ENCODE results near the gene DPP7. TPM values are rescaled to one million over a fixed set of nuclear protein-coding genes. Genes with fewer than 3 reads are reported as not detected.

Gene DPP7
- total and polyA plus RNA-seq, 10 of the 15 experiments (the other 5 are each of a cell fraction or from before 2014, with no cell fraction given) = 0.68 to 245 (median 106) TPM

DNA sequence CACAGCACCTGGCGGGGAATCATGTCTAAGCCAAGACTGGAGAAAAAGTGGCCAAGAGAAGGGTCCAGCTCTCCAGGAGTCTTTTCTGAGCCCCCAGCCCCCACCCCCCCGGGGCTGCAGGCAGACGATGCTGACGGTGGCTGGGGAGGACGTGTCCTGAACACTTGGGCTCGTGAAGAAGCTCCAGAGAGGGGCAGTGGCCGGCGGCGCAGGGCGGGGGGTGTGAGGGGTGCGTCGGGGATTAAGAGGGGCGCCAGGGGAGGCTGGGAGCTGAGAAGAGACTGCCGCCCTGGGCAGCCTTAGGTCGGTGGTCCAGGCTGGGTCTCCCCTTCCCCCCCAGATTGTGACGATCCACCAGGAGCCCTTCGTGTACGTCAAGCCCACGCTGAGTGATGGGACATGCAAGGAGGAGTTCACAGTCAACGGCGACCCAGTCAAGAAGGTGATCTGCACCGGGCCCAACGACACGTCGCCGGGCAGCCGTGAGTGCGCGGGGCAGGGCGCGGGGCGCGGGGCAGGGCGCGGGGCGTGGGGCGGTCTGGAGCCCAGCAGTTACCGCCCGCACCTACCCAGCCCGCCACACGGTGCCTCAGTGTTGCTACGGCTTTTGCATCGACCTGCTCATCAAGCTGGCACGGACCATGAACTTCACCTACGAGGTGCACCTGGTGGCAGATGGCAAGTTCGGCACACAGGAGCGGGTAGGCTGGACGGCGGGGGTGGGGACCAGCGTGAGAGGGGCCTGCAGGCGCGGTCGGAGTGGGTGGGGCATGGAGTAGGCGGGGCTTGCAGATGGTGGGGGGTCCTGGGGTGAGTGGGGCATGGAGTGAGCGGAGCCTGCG lies 46.4 kb upstream of the DPP7 start:
- Histone ChIP-seq H2AFZ (ENCODE audit: control insufficient read depth, low read depth, low read length) (no peak overlapping the region), H4K20me1 (ENCODE audit: control insufficient read depth, insufficient read depth) (no peaks in the 10 kb centered on the region), H3K9ac (ENCODE audit: control insufficient read depth, insufficient read depth, low read length) (no peak overlapping the region), H3K36me3 (ENCODE audit: control insufficient read depth in 2 of 2, insufficient read depth in 2 of 2, low read length in 1 of 2) (no peaks in the 10 kb centered on the region), H3K9me3 (replicated peaks; ENCODE audit: control insufficient read depth, insufficient read depth, low read length) (no peaks in the 10 kb centered on the region; the same call in 2 of the 3 replicates), H3K4me3 (no peak overlapping the region), H3K27me3 (replicated peaks in 1 of 2; ENCODE audit: control insufficient read depth in 2 of 2, insufficient read depth in 2 of 2, low read length in 1 of 2) (no peaks in the 10 kb centered on the region), H3K79me2 (ENCODE audit: control insufficient read depth, insufficient read depth, low read length) (no peaks in the 10 kb centered on the region), H3K27ac (ENCODE audit: control insufficient read depth, insufficient read depth) (no peak overlapping the region), H3K4me1 (ENCODE audit: control insufficient read depth, insufficient read depth, low read length) (peaks cover 28% of the 10 kb centered on the region), H3K4me2 (ENCODE audit: control insufficient read depth, insufficient read depth) (no peak overlapping the region)
- intact Hi-C loops (cut with micrococcal nuclease; ENCODE audit: unreplicated experiment) = no loop called here
- no peak for DNase-seq (ENCODE audit: low read depth, low spot score)
- POLR2A ChIA-PET = interaction anchor here (1.1 to 1.8 kb wide), 2 partner anchors 10 to 11 kb away, joined by 5 to 10 read pairs; no protein-coding TSS in a partner anchor
- BruUV-seq (replicated peaks) = no TSS peak
- CTCF ChIA-PET = no interaction called here
- no peak for ATAC-seq
- RAD21 ChIA-PET (ENCODE audit: unreplicated experiment) = no interaction called here
- 67% methylated on average over 37 of the region's 56 CpGs for WGBS (ENCODE audit: insufficient coverage, insufficient replicate concordance, low lambda C conversion rate, missing lambda C conversion rate)
- SMC1A ChIA-PET (ENCODE audit: uncharacterized antibody, unreplicated experiment) = no interaction called here
- TF ChIP-seq HDAC2 (IDR thresholded peaks at IDR 0.05) = no peak
- TF ChIP-seq, protein P1, sequence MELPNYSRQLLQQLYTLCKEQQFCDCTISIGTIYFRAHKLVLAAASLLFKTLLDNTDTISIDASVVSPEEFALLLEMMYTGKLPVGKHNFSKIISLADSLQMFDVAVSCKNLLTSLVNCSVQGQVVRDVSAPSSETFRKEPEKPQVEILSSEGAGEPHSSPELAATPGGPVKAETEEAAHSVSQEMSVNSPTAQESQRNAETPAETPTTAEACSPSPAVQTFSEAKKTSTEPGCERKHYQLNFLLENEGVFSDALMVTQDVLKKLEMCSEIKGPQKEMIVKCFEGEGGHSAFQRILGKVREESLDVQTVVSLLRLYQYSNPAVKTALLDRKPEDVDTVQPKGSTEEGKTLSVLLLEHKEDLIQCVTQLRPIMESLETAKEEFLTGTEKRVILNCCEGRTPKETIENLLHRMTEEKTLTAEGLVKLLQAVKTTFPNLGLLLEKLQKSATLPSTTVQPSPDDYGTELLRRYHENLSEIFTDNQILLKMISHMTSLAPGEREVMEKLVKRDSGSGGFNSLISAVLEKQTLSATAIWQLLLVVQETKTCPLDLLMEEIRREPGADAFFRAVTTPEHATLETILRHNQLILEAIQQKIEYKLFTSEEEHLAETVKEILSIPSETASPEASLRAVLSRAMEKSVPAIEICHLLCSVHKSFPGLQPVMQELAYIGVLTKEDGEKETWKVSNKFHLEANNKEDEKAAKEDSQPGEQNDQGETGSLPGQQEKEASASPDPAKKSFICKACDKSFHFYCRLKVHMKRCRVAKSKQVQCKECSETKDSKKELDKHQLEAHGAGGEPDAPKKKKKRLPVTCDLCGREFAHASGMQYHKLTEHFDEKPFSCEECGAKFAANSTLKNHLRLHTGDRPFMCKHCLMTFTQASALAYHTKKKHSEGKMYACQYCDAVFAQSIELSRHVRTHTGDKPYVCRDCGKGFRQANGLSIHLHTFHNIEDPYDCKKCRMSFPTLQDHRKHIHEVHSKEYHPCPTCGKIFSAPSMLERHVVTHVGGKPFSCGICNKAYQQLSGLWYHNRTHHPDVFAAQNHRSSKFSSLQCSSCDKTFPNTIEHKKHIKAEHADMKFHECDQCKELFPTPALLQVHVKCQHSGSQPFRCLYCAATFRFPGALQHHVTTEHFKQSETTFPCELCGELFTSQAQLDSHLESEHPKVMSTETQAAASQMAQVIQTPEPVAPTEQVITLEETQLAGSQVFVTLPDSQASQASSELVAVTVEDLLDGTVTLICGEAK (IDR thresholded peaks at IDR 0.05; ENCODE audit: borderline replicate concordance) = no peak
- no peak for TF ChIP-seq ETV6 (conservative IDR thresholded peaks at IDR 0.05 in 1 of 2, IDR thresholded peaks at IDR 0.05 in 1 of 2; ENCODE audit: borderline replicate concordance in 1 of 2, low read depth in 1 of 2)
- TF ChIP-seq GATAD2B (conservative IDR thresholded peaks at IDR 0.05; ENCODE audit: low read depth) = no peak
- TF ChIP-seq, protein P2, sequence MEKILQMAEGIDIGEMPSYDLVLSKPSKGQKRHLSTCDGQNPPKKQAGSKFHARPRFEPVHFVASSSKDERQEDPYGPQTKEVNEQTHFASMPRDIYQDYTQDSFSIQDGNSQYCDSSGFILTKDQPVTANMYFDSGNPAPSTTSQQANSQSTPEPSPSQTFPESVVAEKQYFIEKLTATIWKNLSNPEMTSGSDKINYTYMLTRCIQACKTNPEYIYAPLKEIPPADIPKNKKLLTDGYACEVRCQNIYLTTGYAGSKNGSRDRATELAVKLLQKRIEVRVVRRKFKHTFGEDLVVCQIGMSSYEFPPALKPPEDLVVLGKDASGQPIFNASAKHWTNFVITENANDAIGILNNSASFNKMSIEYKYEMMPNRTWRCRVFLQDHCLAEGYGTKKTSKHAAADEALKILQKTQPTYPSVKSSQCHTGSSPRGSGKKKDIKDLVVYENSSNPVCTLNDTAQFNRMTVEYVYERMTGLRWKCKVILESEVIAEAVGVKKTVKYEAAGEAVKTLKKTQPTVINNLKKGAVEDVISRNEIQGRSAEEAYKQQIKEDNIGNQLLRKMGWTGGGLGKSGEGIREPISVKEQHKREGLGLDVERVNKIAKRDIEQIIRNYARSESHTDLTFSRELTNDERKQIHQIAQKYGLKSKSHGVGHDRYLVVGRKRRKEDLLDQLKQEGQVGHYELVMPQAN (conservative IDR thresholded peaks at IDR 0.05) = no peak
- TF ChIP-seq, protein P3, sequence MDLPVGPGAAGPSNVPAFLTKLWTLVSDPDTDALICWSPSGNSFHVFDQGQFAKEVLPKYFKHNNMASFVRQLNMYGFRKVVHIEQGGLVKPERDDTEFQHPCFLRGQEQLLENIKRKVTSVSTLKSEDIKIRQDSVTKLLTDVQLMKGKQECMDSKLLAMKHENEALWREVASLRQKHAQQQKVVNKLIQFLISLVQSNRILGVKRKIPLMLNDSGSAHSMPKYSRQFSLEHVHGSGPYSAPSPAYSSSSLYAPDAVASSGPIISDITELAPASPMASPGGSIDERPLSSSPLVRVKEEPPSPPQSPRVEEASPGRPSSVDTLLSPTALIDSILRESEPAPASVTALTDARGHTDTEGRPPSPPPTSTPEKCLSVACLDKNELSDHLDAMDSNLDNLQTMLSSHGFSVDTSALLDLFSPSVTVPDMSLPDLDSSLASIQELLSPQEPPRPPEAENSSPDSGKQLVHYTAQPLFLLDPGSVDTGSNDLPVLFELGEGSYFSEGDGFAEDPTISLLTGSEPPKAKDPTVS (IDR thresholded peaks at IDR 0.05; ENCODE audit: low read depth, low read length) = no peak
- in situ Hi-C loops (cut with MboI) = no loop called here
- FAIRE-seq = no peak
